GM12801 (cell line): Measurements from ENCODE around the gene SORCS2.

Source experiments
- CTCF ChIP-seq: IDR thresholded peaks from one replicate; pipeline ENCODE4 v1.5.1; 2011; ENCODE audit warnings: control low read depth; ENCODE audit not compliant: insufficient read length; ENCODE audit errors: extremely low read depth

Gene SORCS2

GRCh38 chr4:7721984-7722551 lies 529.7 kb downstream of the SORCS2 start:
- no peak for TF ChIP-seq CTCF

GRCh38 chr4:7722766-7723387 lies 530.5 kb downstream of the SORCS2 start:
- TF ChIP-seq CTCF: no peak

GRCh38 chr4:7723625-7724024 lies 531.3 kb downstream of the SORCS2 start:
- TF ChIP-seq CTCF: no peak

- no peak for TF ChIP-seq CTCF
Observed at GRCh38 chr4:7725951-7726350, 533.6 kb downstream of the SORCS2 start.

GRCh38 chr4:7726665-7727413 lies 534.5 kb downstream of the SORCS2 start:
- TF ChIP-seq CTCF: no peak

GRCh38 chr4:7727749-7728148 lies 535.4 kb downstream of the SORCS2 start:
- no peak for TF ChIP-seq CTCF

- no peak for TF ChIP-seq CTCF
Observed at GRCh38 chr4:7731437-7731836, 539.1 kb downstream of the SORCS2 start.
